H1 (cell line): ENCODE results near the gene PGAM1. TPM values are rescaled to one million over a fixed set of nuclear protein-coding genes. Genes with fewer than 3 reads are reported as not detected.

Experiments
- CTCF ChIA-PET: fragments of 300-600 bp; sonication (Branson Sonifier 250); formaldehyde crosslinking; loops from one replicate; lab custom pipeline; 2021; ENCODE audit not compliant: partially characterized antibody; lab: Charles Lee
- POLR2A ChIA-PET: fragments of 300-600 bp; sonication (Branson Sonifier 250); formaldehyde crosslinking; loops from one replicate; lab custom pipeline; 2021; ENCODE audit warnings: inconsistent platforms; ENCODE audit not compliant: partially characterized antibody; lab: Charles Lee
- DNase-seq, 2 experiments: peaks; one replicate each; pipeline versions ENCODE4 v3.0.0 to v3.0.0-alpha.2; 2010 to 2022; ENCODE audit warnings: low spot score in 2 of 2, low read depth in 1 of 2, mixed read lengths in 1 of 2
- FAIRE-seq: peaks from 2 replicates; lab custom pipeline; 2011; peaks lifted over from hg19 to GRCh38; lab: Jason Lieb, UNC
- H2AFZ ChIP-seq: 2 replicates; pipeline ENCODE4 v1.8.1; 2012; ENCODE audit warnings: low read length, inconsistent platforms
- H2AK5ac ChIP-seq: 2 replicates; pipeline ENCODE4 v1.6.1; 2013; ENCODE audit warnings: low read depth, low read length
- H2BK120ac ChIP-seq: replicated peaks from 2 replicates; pipeline ENCODE3; 2013; ENCODE audit warnings: low read depth, low read length, inconsistent platforms
- H2BK12ac ChIP-seq: 2 replicates; pipeline ENCODE4 v1.6.1; 2013; ENCODE audit warnings: low read depth, low read length
- H2BK15ac ChIP-seq: 2 replicates; pipeline ENCODE4 v1.6.1; 2013; ENCODE audit warnings: low read length
- H2BK20ac ChIP-seq: 2 replicates; pipeline ENCODE4 v1.6.1; 2013; ENCODE audit warnings: low read length
- H2BK5ac ChIP-seq: 2 replicates; pipeline ENCODE4 v1.6.1; 2013; ENCODE audit warnings: low read depth, low read length
- H3K14ac ChIP-seq: 2 replicates; pipeline ENCODE4 v1.6.1; 2013; ENCODE audit warnings: inconsistent platforms; ENCODE audit not compliant: insufficient read length
- H3K18ac ChIP-seq: 2 replicates; pipeline ENCODE4 v1.6.1; 2013; ENCODE audit warnings: low read length; ENCODE audit errors: extremely low read depth
- H3K23ac ChIP-seq: 2 replicates; pipeline ENCODE4 v1.6.1; 2013; ENCODE audit warnings: inconsistent platforms; ENCODE audit not compliant: insufficient read length
- H3K23me2 ChIP-seq: 2 replicates; pipeline ENCODE4 v1.6.1; 2013; ENCODE audit warnings: low read depth, low read length
- H3K27ac ChIP-seq: 2 replicates; pipeline ENCODE4 v1.6.1; 2011; ENCODE audit warnings: low read depth, low read length, inconsistent platforms
- H3K27me3 ChIP-seq, 4 experiments: replicated peaks in 1 of 4; 1 replicate in 1 of 4; 2 replicates in 3 of 4; pipeline versions ENCODE4 v1.6.1 to v1.8.1; 2011 to 2013; ENCODE audit warnings: low read length in 3 of 4, mild to moderate bottlenecking in 3 of 4, inconsistent platforms in 2 of 4, mixed read lengths in 2 of 4, moderate library complexity in 1 of 4; ENCODE audit not compliant: control insufficient read depth in 3 of 4, insufficient read depth in 3 of 4; ENCODE audit errors: extremely low read depth in 1 of 4
- H3K36me3 ChIP-seq, 4 experiments: 2 replicates each; pipeline versions ENCODE4 v1.6.1 to v1.8.1; 2011 to 2013; ENCODE audit warnings: mild to moderate bottlenecking in 4 of 4, low read length in 3 of 4, moderate library complexity in 2 of 4, control low read depth in 1 of 4, inconsistent platforms in 1 of 4; ENCODE audit not compliant: insufficient read depth in 4 of 4, control insufficient read depth in 2 of 4
- H3K4ac ChIP-seq: replicated peaks from 2 replicates; pipeline ENCODE3; 2013; ENCODE audit warnings: low read length, low read depth, mixed read lengths, inconsistent platforms; ENCODE audit not compliant: insufficient read length
- H3K4me1 ChIP-seq, 4 experiments: replicated peaks in 1 of 4; 1 replicate in 1 of 4; 2 replicates in 3 of 4; pipeline versions ENCODE4 v1.6.1 to v1.8.1; 2011 to 2013; ENCODE audit warnings: low read length in 3 of 4, inconsistent platforms in 2 of 4, mixed read lengths in 1 of 4; ENCODE audit not compliant: insufficient read depth in 4 of 4, control insufficient read depth in 3 of 4
- H3K4me2 ChIP-seq, 2 experiments: 2 replicates each; pipeline versions ENCODE4 v1.6.1 to v1.8.1; 2011 to 2013; ENCODE audit warnings: low read depth in 2 of 2, low read length in 2 of 2, control low read depth in 1 of 2, inconsistent platforms in 1 of 2, mild to moderate bottlenecking in 1 of 2; ENCODE audit not compliant: insufficient read depth in 1 of 2
- H3K4me3 ChIP-seq, 4 experiments: fragments of 200-600, 300-600 bp in 1 of 4; sonication (generic), shearing (Covaris generic), sonication (Bioruptor Twin) in 1 of 4; 2 replicates each; pipeline versions ENCODE4 v1.5.1 to v1.8.1; 2011 to 2016; ENCODE audit warnings: low read length in 4 of 4, low read depth in 3 of 4, control low read depth in 2 of 4, inconsistent platforms in 2 of 4, mild to moderate bottlenecking in 2 of 4, mixed read lengths in 1 of 4, moderate library complexity in 1 of 4; ENCODE audit not compliant: insufficient read depth in 2 of 4; ENCODE audit errors: extremely low read depth in 1 of 4
- H3K56ac ChIP-seq: replicated peaks from 2 replicates; pipeline ENCODE3; 2013; ENCODE audit warnings: low read depth, mild to moderate bottlenecking, mixed read lengths, low read length, inconsistent platforms; ENCODE audit not compliant: insufficient read length
- H3K79me1 ChIP-seq: 2 replicates; pipeline ENCODE4 v1.6.1; 2013; ENCODE audit warnings: low read depth, low read length, control low read depth
- H3K79me2 ChIP-seq, 2 experiments: 2 replicates each; pipeline versions ENCODE4 v1.6.1 to v1.8.1; 2012 to 2013; ENCODE audit warnings: low read length in 2 of 2, mild to moderate bottlenecking in 2 of 2, inconsistent platforms in 1 of 2; ENCODE audit not compliant: insufficient read depth in 2 of 2, control insufficient read depth in 1 of 2
- H3K9ac ChIP-seq, 4 experiments: replicated peaks in 1 of 4; 1 replicate in 1 of 4; 2 replicates in 3 of 4; pipeline versions ENCODE4 v1.6.1 to v1.8.1; 2011 to 2013; ENCODE audit warnings: low read depth in 3 of 4, low read length in 3 of 4, control low read depth in 2 of 4, mild to moderate bottlenecking in 2 of 4, moderate library complexity in 2 of 4, inconsistent platforms in 1 of 4; ENCODE audit errors: extremely low read depth in 1 of 4
- H3K9me3 ChIP-seq, 2 experiments: 2 replicates each; pipeline versions ENCODE4 v1.6.1 to v1.8.1; 2012 to 2013; ENCODE audit warnings: mild to moderate bottlenecking in 2 of 2, moderate library complexity in 2 of 2, control low read depth in 1 of 2, inconsistent platforms in 1 of 2, low read depth in 1 of 2, low read length in 1 of 2, mixed read lengths in 1 of 2; ENCODE audit not compliant: insufficient read depth in 2 of 2
- H4K20me1 ChIP-seq, 2 experiments: replicated peaks in 1 of 2; 2 replicates each; pipeline versions ENCODE3 to v1.8.1; 2011 to 2013; ENCODE audit warnings: inconsistent platforms in 2 of 2, low read length in 2 of 2, mild to moderate bottlenecking in 1 of 2; ENCODE audit not compliant: insufficient read depth in 2 of 2, control insufficient read depth in 1 of 2
- H4K5ac ChIP-seq: 2 replicates; pipeline ENCODE4 v1.6.1; 2013; ENCODE audit warnings: low read length, low read depth, mixed read lengths, inconsistent platforms; ENCODE audit not compliant: insufficient read length
- H4K8ac ChIP-seq: 2 replicates; pipeline ENCODE4 v1.8.0; 2013; ENCODE audit warnings: mild to moderate bottlenecking, moderate library complexity, low read length, inconsistent platforms; ENCODE audit not compliant: insufficient read depth; ENCODE audit errors: extremely low read depth
- H4K91ac ChIP-seq: replicated peaks from 2 replicates; pipeline ENCODE3; 2013; ENCODE audit warnings: low read length, mixed read lengths, inconsistent platforms; ENCODE audit not compliant: insufficient read length
- CHD2 ChIP-seq: IDR thresholded peaks from 2 replicates; pipeline ENCODE4 v1.6.1; 2012; ENCODE audit warnings: low read length, improper control_type of control experiment
- HDAC2 ChIP-seq, 2 experiments: fragments of 300-600 bp in 1 of 2; sonication (generic) in 1 of 2; IDR thresholded peaks; 2 replicates each; pipeline ENCODE4 v1.6.1; 2011 to 2012; ENCODE audit warnings: low read depth in 2 of 2, low read length in 2 of 2, mild to moderate bottlenecking in 2 of 2, moderate library complexity in 2 of 2, borderline replicate concordance in 1 of 2, inconsistent platforms in 1 of 2
- KDM4A ChIP-seq: IDR thresholded peaks from one replicate; pipeline ENCODE4 v1.7.1; 2012; ENCODE audit warnings: low read depth, mild to moderate bottlenecking, moderate library complexity, low read length, inconsistent platforms; ENCODE audit not compliant: severe bottlenecking
- PHF8 ChIP-seq: fragments of 200-600 bp; sonication (generic); conservative IDR thresholded peaks from 2 replicates; pipeline ENCODE4 v1.7.1; 2012; ENCODE audit warnings: low read depth, mild to moderate bottlenecking, inconsistent platforms, low read length, moderate library complexity
- TAF1 ChIP-seq: IDR thresholded peaks from 2 replicates; pipeline ENCODE4 v1.6.1; 2011; ENCODE audit warnings: mild to moderate bottlenecking, low read depth, low read length
- WGBS, 2 experiments: shearing (Covaris generic) in 1 of 2; methylation state at CpG; one replicate each; pipeline versions ENCODE4 v1.1.6 to v1.1.7; 2013 to 2015; ENCODE audit warnings: low lambda C conversion rate in 2 of 2, mixed read lengths in 2 of 2, inconsistent platforms in 1 of 2, low coverage in 1 of 2, missing lambda C conversion rate in 1 of 2; ENCODE audit not compliant: insufficient replicate concordance in 2 of 2, insufficient coverage in 1 of 2, insufficient read length in 1 of 2; ENCODE audit errors: extremely low coverage in 1 of 2, missing lambda C conversion rate in 1 of 2; 5-methylcytosine and 5-hydroxymethylcytosine counted together
- polyA plus RNA-seq, 7 experiments: library from polyadenylated mRNA; depleted of rRNA in 3 of 7; stranded (reverse) in 5 of 7; unstranded in 2 of 7; fragments of >200 nt in 5 of 7; fragments of 200-250 nt in 2 of 7; gene quantifications; 1 replicate in 5 of 7; 2 replicates in 1 of 7; 4 replicates in 1 of 7; pipeline versions ENCODE4 v1.2.1 to v1.2.3, GENCODE V29; 2011 to 2013; ENCODE audit warnings: missing spikeins in 2 of 7, mixed read lengths in 2 of 7
- total RNA-seq: library from RNA; stranded (reverse); fragmentation: NEBNext Ultra II Directional; extraction: Animal tissue kit (Norgen Biotek cat#: 25700); gene quantifications from 2 replicates; pipeline ENCODE4 v1.2.1, GENCODE V29; 2021

The PGAM1 gene
- total and polyA plus RNA-seq, 2 of the 8 experiments (the other 6 are each of a cell fraction or from before 2014, with no cell fraction given) = 791 to 799 TPM

DNA sequence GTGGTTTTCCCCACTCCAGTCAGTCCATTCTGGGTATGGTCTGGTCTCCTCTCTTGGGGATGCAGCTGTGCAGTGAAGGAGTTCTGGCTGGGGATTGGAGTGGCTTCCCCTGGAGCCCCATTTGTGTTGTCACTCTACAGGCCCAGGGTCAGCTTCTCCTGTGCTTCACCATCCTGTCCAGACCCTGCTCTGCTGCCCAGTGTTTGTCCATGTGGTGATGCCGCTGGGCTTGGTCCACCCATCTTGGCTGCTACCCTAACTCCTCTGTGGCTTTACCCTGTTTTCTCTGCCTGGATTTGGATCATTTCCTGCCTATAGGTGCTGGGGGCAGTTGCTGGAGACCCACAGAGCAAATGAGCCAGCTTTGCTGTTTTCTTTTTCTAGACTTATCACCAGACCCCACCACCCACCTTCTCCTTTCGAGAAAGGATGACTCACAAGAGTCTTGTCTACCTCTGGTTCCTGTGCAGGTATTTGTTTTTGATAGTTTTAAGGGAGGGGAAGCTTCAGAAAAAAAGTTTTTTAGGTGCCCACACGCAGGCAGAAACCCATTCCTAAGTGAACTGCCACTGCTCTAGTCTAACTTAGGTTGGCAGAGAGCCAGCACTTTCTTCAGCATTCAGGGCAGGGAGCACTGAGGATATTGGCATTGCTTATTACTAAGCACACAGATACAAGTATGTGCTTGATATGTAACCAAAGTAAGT, 28.5 kb downstream of the PGAM1 start:
- Histone ChIP-seq H3K4me3 (no peak overlapping the region), H3K79me1 (peaks cover 6% of the 10 kb centered on the region; the same call in 1 of the 2 replicates), H4K5ac (no peak overlapping the region), H3K18ac (no peak overlapping the region), H3K56ac (no peak overlapping the region), H2AK5ac (no peak overlapping the region), H3K23me2 (no peaks in the 10 kb centered on the region), H2BK12ac (no peak overlapping the region), H3K4me1 (no peaks in the 10 kb centered on the region), H3K9me3 (peaks cover 0 to 2% of the 10 kb centered on the region in 2 experiments; a peak in 1 of 4 replicates), H3K79me2 (no peaks in the 10 kb centered on the region), H4K91ac (no peak overlapping the region), H2BK120ac (no peak overlapping the region), H2AFZ (no peak overlapping the region), H3K4ac (no peak overlapping the region), H3K27ac (no peak overlapping the region), H3K36me3 (peaks cover 19 to 70% (median 50%) of the 10 kb centered on the region in 4 experiments), H2BK5ac (no peak overlapping the region), H2BK20ac (no peak overlapping the region), H4K8ac (no peak overlapping the region), H2BK15ac (no peak overlapping the region), H3K4me2 (no peak overlapping the region), H3K27me3 (no peaks in the 10 kb centered on the region), H3K14ac (no peak overlapping the region), H3K9ac (no peak overlapping the region), H4K20me1 (peaks cover 0 to 19% of the 10 kb centered on the region in 2 experiments), H3K23ac (no peak overlapping the region)
- ChIA-PET CTCF (interaction anchor here (0.7 to 7.2 kb wide), 4 partner anchors 11 to 117 kb away, joined by 3 to 40 read pairs (median 4); no protein-coding TSS in a partner anchor), POLR2A (interaction anchor here (0.5 to 13.1 kb wide), 11 partner anchors 9 to 178 kb away, joined by 3 to 105 read pairs (median 4); partner anchors contain the start of gene RRP12)
- TF ChIP-seq PHF8 = no peak
- no peak for TF ChIP-seq CHD2
- TF ChIP-seq KDM4A = no peak
- TF ChIP-seq TAF1 = no peak
- no peak for TF ChIP-seq HDAC2 (IDR thresholded peaks at IDR 0.05; ENCODE audit: borderline replicate concordance in 1 of 2, low read depth in 2 of 2, low read length in 2 of 2)
- 91% methylated on average over 3 of the region's 3 CpGs; no CpG with 5 or more reads in 1 of the 2 experiments for WGBS, 2 experiments
- no peak for DNase-seq
- FAIRE-seq = no peak
